ENCODE results near the gene ALOXE3.

The ALOXE3 gene

GRCh38 chr17:8149419-8150193, 31.3 kb upstream of the ALOXE3 start:
- no peak overlapping the region for H3K4me3 ChIP-seq (replicated peaks; ENCODE audit: low read depth, low read length)
- TF ChIP-seq CTCF (IDR thresholded peaks at IDR 0.05; ENCODE audit: low read depth, low read length, missing control alignments): no peak
- no peak for DNase-seq (ENCODE audit: extremely low read depth, low read depth)

- no peak for DNase-seq (ENCODE audit: extremely low read depth, low read depth)
- no peak for TF ChIP-seq CTCF (IDR thresholded peaks at IDR 0.05; ENCODE audit: low read depth, low read length, missing control alignments)
- H3K4me3 ChIP-seq (replicated peaks; ENCODE audit: low read depth, low read length): no peak overlapping the region
These were observed 30.2 kb upstream of the ALOXE3 start for GRCh38 chr17:8148560-8148959.

GRCh38 chr17:8147805-8148404, 29.6 kb upstream of the ALOXE3 start:
- no peak overlapping the region for H3K4me3 ChIP-seq (replicated peaks; ENCODE audit: low read depth, low read length)
- DNase-seq (ENCODE audit: extremely low read depth, low read depth): no peak
- TF ChIP-seq CTCF (IDR thresholded peaks at IDR 0.05; ENCODE audit: low read depth, low read length, missing control alignments): no peak

- TF ChIP-seq CTCF (IDR thresholded peaks at IDR 0.05; ENCODE audit: low read depth, low read length, missing control alignments): no peak
- no peak overlapping the region for H3K4me3 ChIP-seq (replicated peaks; ENCODE audit: low read depth, low read length)
- DNase-seq (ENCODE audit: extremely low read depth, low read depth): no peak
These were observed 29.0 kb upstream of the ALOXE3 start for GRCh38 chr17:8147141-8147804.

GRCh38 chr17:8146381-8147140, 28.2 kb upstream of the ALOXE3 start:
- no peak for TF ChIP-seq CTCF (IDR thresholded peaks at IDR 0.05; ENCODE audit: low read depth, low read length, missing control alignments)
- no peak overlapping the region for H3K4me3 ChIP-seq (replicated peaks; ENCODE audit: low read depth, low read length)
- DNase-seq (ENCODE audit: extremely low read depth, low read depth): no peak

- no peak for DNase-seq (ENCODE audit: extremely low read depth, low read depth)
- no peak overlapping the region for H3K4me3 ChIP-seq (replicated peaks; ENCODE audit: low read depth, low read length)
- TF ChIP-seq CTCF (IDR thresholded peaks at IDR 0.05; ENCODE audit: low read depth, low read length, missing control alignments): no peak
These were observed 27.5 kb upstream of the ALOXE3 start for GRCh38 chr17:8145811-8146210.

All from HFF-Myc (cell line).